D721Med (cell line): ENCODE measurements around the gene KRTAP19-5.

Experiments used
- DNase-seq: peaks from one replicate; pipeline ENCODE4 v3.0.0; 2011; ENCODE audit warnings: low spot score; ENCODE audit not compliant: insufficient read length
- FAIRE-seq: peaks from 2 replicates; lab custom pipeline; 2011; peaks lifted over from hg19 to GRCh38; lab: Jason Lieb, UNC
- TF ChIP-seq, protein P1 (sequence below): IDR thresholded peaks from 2 replicates; pipeline ENCODE4 v1.5.1; 2012; ENCODE audit warnings: mild to moderate bottlenecking, control low read depth; ENCODE audit not compliant: insufficient read depth; ENCODE audit errors: missing control alignments

Gene KRTAP19-5

DNA sequence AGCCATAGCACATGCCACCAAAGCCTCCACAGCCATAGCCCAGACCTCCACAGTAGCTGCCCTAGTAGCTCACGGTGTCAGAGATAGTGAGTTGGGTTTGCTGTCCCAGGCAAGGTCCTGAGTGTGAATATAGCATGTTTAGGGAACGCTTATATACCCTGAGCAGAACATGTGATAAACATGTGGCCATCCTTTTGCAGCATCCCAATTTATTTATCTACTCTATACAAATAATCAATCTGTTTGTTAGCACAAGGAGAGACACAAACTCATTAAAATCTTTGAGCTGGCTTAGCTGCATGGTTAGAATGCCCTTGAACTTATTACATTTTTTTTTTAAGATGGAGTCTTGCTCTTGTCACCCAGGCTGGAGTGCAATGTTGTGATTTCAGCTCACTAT lies 14.6 kb downstream of the KRTAP19-5 start, which contains the start of gene KRTAP19-2:
Gene KRTAP19-2, minus strand, starts transcription at position 101 of the 400 bp plus-strand sequence. Its CDS starts 88 bp downstream, at position 13.
- no peak for FAIRE-seq
- TF ChIP-seq, protein P1, sequence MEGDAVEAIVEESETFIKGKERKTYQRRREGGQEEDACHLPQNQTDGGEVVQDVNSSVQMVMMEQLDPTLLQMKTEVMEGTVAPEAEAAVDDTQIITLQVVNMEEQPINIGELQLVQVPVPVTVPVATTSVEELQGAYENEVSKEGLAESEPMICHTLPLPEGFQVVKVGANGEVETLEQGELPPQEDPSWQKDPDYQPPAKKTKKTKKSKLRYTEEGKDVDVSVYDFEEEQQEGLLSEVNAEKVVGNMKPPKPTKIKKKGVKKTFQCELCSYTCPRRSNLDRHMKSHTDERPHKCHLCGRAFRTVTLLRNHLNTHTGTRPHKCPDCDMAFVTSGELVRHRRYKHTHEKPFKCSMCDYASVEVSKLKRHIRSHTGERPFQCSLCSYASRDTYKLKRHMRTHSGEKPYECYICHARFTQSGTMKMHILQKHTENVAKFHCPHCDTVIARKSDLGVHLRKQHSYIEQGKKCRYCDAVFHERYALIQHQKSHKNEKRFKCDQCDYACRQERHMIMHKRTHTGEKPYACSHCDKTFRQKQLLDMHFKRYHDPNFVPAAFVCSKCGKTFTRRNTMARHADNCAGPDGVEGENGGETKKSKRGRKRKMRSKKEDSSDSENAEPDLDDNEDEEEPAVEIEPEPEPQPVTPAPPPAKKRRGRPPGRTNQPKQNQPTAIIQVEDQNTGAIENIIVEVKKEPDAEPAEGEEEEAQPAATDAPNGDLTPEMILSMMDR, result no peak

DNA sequence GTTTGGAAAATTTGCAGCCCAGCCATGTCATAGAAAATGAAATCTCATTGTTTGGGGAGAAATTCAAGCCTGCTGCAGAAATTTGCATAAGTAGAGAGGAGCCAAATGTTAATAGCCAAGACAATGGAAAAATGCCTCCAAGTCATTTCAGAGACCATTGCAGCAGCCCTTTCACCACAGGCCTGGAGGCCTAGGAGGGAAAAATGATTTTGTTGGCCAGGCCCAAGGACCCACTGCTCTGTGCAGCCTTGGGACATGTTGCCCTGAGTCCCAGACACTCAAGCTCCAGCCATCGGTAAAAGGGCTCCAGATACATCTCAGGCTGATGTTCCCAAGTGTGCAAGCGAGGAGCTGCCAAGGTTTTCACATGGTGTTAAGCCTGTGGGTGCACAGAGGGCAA lies 15.8 kb downstream of the KRTAP19-5 start:
- FAIRE-seq (no peak), DNase-seq (no peak)
- TF ChIP-seq, protein P1, result no peak

More for the DNA sequence above, 14.6 kb downstream of the KRTAP19-5 start, which contains the start of gene KRTAP19-2:
- no peak for DNase-seq

DNA sequence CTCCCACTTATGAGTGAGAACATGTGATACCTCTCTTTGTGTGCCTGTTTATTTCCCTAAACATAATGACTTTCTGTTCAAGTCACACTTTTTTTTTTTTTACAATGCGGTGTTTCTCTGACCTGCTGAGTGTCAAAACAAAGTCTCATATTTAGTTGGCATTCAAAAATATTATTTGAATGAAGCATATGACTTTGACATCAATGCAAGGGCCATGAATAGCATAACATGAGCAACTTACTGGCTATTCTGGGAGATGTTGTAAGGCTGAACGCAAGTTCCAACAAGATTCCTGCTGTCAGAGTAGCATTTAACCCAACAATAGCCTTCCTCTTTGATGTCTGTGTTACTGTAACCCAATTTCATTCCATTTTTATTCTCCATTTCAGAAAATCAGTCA lies 19.8 kb downstream of the KRTAP19-5 start:
- FAIRE-seq, result no peak
- TF ChIP-seq, protein P1, result no peak

DNA sequence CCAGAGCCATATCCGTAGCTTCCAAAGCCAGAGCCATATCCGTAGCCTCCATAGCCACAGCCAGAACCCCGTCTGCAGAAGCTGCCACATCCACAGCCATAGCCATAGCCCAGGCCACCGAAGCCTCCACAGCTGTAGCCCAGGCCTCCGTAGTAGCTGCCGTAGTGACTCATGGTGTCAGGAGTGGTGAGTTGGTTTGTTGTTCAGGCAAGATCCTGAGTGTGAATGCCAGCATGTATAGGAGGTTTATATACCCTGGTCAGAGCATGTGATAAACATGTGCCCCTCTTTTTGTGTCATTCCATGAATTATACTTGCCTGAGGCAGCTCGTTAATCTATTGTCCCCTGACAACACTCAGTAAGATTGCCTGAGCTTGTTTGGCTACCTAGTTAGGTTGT lies 21.8 kb downstream of the KRTAP19-5 start, which contains the start of gene KRTAP19-1:
Gene KRTAP19-1, minus strand, starts transcription at position 223 of the 400 bp plus-strand sequence. Its CDS starts 50 bp downstream, at position 173.
- FAIRE-seq (no peak), DNase-seq (no peak)
- TF ChIP-seq, protein P1, result no peak

More for the DNA sequence above, 19.8 kb downstream of the KRTAP19-5 start:
- DNase-seq, result no peak

DNA sequence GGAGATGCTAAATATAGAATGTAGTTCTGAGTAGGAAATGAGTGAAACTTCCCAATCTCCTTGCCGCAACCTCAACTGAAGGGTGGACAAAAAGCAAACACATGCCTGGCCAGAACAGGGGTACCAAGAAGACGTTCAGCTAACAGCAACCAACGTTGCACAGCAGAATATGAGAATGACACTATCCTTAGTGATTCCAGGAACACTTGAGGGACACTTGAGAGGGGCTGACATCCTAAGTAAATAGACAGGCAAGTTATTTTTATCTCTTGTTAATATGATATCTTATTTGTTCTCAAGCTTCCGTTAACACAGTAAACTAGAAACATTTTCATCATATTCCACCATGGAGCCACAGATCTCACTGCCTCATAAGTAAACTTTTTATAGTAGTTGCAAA lies 22.7 kb downstream of the KRTAP19-5 start:
- TF ChIP-seq, protein P1, result no peak
- DNase-seq (no peak), FAIRE-seq (no peak)

DNA sequence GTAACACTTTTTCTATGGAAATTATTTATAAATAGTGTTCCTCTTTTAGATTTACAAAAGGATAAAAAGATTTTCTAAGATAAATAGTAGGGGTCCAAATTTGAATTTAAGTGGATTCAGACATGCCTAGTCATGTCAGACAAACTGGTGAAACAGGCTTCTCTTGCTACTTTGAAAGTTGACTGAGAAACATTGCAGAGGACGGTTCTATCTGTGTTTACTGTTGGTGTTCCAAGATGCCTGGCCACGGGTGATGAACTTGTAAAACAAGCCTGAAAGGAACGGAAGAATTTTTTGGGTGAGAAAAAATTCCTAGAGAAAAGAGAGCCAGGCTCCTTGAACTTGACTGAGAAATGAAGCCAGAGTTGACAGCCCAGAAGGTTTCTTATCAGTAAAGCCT lies 23.9 kb downstream of the KRTAP19-5 start:
- TF ChIP-seq, protein P1, result no peak
- no peak for DNase-seq
- no peak for FAIRE-seq

DNA sequence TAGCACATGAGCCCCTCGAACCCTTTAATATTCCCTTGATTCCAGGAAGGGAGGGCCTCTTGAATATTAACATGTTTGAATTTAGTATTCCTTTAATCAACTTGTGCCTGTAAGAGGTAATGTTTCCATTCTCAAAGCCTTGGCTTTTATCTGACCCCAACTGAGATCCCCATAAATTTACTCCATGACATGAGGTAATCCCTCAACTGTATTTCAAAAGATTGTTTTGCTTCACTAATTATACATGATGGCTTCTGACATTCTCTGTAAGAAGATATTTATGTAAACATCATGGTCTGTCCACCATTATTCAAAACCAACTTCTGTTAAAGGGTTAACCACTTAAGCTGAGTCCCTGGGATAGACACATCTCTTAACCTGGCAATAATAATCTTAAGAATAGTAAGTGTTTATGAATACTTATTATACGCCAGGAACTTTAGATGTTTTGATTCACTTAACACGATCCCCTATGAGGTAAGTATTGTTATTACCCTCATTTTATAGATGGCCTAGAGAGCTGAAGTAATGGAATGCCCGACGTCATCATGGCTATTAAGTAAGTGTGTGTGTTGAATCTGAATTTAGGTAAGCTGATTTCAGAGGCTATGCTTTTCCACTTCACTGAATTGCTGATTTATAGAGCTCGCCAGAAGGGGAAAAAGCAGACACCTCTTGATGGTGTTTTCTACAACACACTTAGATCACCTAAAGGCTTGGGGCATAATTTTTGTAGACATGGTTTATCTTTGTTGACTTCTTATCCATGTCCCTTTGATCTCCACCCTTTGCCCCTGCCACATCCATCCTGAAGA lies 32.8 kb downstream of the KRTAP19-5 start:
- TF ChIP-seq, protein P1, result no peak
- DNase-seq (no peak), FAIRE-seq (no peak)
